NCI-H82 treated with DMSO at 0.1 percent for 48 hours (cell line): ENCODE data around the gene RNF145.

Source experiments
- DNase-seq: peaks from one replicate; lab custom pipeline; 2025; ENCODE audit not compliant: unreplicated experiment; lab: John Stamatoyannopoulos, UW

The RNF145 gene

GRCh38 chr5:159198063-159199036 lies 11.0 kb downstream of the RNF145 start:
- no peak for DNase-seq

GRCh38 chr5:159195775-159196174 lies 13.6 kb downstream of the RNF145 start:
- no peak for DNase-seq

GRCh38 chr5:159190170-159190569 lies 19.2 kb downstream of the RNF145 start:
- no peak for DNase-seq

GRCh38 chr5:159189310-159189709 lies 20.0 kb downstream of the RNF145 start:
- DNase-seq, result no peak

GRCh38 chr5:159187719-159188118 lies 21.6 kb downstream of the RNF145 start:
- DNase-seq, result no peak

- no peak for DNase-seq
Observed at GRCh38 chr5:159186319-159186718, 23.0 kb downstream of the RNF145 start.

GRCh38 chr5:159185773-159186172 lies 23.6 kb downstream of the RNF145 start:
- no peak for DNase-seq

- DNase-seq, result no peak
Observed at GRCh38 chr5:159184858-159185381, 24.4 kb downstream of the RNF145 start.

GRCh38 chr5:159184236-159184635 lies 25.1 kb downstream of the RNF145 start:
- no peak for DNase-seq

- DNase-seq, result no peak
Observed at GRCh38 chr5:159183247-159183646, 26.1 kb downstream of the RNF145 start.

- no peak for DNase-seq
Observed at GRCh38 chr5:159182691-159183090, 26.7 kb downstream of the RNF145 start.

- no peak for DNase-seq
Observed at GRCh38 chr5:159181651-159182050, 27.7 kb downstream of the RNF145 start.

- no peak for DNase-seq
Observed at GRCh38 chr5:159181152-159181551, 28.2 kb downstream of the RNF145 start.

GRCh38 chr5:159179529-159180305 lies 29.6 kb downstream of the RNF145 start:
- no peak for DNase-seq

GRCh38 chr5:159178978-159179377 lies 30.4 kb downstream of the RNF145 start:
- no peak for DNase-seq

GRCh38 chr5:159175547-159175946 lies 33.8 kb downstream of the RNF145 start:
- DNase-seq, result no peak

- no peak for DNase-seq
Observed at GRCh38 chr5:159174511-159175168, 34.7 kb downstream of the RNF145 start.

- no peak for DNase-seq
Observed at GRCh38 chr5:159171274-159171673, 38.1 kb downstream of the RNF145 start.

- DNase-seq, result no peak
Observed at GRCh38 chr5:159170021-159170420, 39.3 kb downstream of the RNF145 start.

GRCh38 chr5:159166416-159166815 lies 42.9 kb downstream of the RNF145 start:
- no peak for DNase-seq

GRCh38 chr5:159163701-159164046 lies 45.7 kb downstream of the RNF145 start:
- DNase-seq, result no peak
